Measurements from ENCODE around the gene CDKAL1.

CDKAL1 gene

DNA sequence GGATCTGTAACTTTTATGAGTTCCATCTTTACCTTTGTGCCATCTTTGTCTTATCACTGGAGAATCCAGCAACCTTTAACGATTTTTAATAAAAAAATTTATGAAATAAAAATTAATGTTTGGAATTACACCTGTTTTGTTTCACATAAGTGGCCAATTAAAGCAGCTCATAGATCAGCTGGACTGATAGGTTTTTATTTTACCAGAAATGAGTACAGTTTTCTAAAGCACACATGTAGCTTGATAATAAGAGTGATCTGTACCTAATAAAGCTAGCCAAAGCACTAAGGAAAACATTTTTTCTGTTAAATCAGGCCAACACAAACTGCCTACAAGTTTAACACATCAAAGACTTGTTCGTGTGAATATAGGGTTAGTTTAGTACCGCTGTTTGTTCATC lies 500.1 kb downstream of the CDKAL1 start:
- no peak overlapping the region for H3K4me3 ChIP-seq (ENCODE audit: low read depth, low read length)
- no peak for TF ChIP-seq CTCF (IDR thresholded peaks at IDR 0.05; ENCODE audit: insufficient read depth, low read length, missing control alignments)
- ChIA-PET POLR2A (interaction anchor here (1.0 kb wide), 1 partner anchor 554 kb away, joined by 3 read pairs; no protein-coding TSS in a partner anchor), CTCF (interaction anchor here (1.3 to 1.4 kb wide), 2 partner anchors 11 to 554 kb away, joined by 3 to 5 read pairs; no protein-coding TSS in a partner anchor)
- DNase-seq (ENCODE audit: low read depth, low spot score) = no peak

DNA sequence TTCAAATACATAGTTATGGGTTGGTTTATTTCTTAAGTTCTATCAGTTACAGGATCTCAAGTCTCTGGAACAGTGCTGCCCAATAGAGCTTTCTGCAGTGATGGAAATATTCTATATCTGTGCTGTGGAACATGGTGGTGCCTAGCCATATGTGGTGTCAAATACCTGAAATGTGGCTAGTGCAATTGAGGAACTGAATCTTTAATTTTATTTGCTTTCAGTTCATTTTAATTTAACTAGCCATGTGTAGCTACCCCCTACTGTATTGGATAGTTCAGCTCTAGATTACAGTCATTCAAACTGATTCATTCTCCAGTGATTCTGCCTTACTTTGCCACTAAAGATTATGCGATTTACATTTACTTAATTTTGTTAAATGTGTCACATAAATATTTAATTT lies 503.2 kb downstream of the CDKAL1 start:
- H3K4me3 ChIP-seq (ENCODE audit: low read depth, low read length) = no peak overlapping the region
- ChIA-PET CTCF (interaction anchor here (1.0 kb wide), 1 partner anchor 551 kb away, joined by 3 read pairs; no protein-coding TSS in a partner anchor), POLR2A (no interaction called here)
- DNase-seq (ENCODE audit: low read depth, low spot score) = no peak
- no peak for TF ChIP-seq CTCF (IDR thresholded peaks at IDR 0.05; ENCODE audit: insufficient read depth, low read length, missing control alignments)

DNA sequence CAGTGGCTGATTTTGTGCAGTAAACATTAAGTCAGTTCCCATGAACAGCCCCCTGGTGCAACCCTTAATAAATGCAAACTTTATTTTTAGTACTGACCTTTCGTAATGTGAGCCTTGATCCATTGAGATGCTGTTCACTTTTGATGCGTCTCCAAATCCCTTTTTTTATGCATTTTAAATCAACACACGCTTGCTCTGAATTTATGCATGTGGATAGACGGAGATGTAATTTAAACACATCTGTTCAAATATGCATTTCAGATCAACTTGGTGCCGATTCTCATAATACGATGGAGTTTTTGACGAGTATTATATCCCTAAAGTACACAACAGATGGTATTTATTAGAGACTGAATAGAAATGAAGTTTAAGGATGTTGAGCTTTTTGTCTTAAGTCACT lies 505.7 kb downstream of the CDKAL1 start:
- no peak overlapping the region for H3K4me3 ChIP-seq (ENCODE audit: low read depth, low read length)
- no peak for TF ChIP-seq CTCF (IDR thresholded peaks at IDR 0.05; ENCODE audit: insufficient read depth, low read length, missing control alignments)
- no peak for DNase-seq (ENCODE audit: low read depth, low spot score)
- ChIA-PET POLR2A (no interaction called here), CTCF (no interaction called here)

GRCh38 chr6:21045135-21045700 lies 511.0 kb downstream of the CDKAL1 start:
- CTCF ChIA-PET = interaction anchor here (1.4 kb wide), 1 partner anchor 11 kb away, joined by 5 read pairs; no protein-coding TSS in a partner anchor
- POLR2A ChIA-PET = no interaction called here
- no peak overlapping the region for H3K4me3 ChIP-seq (ENCODE audit: low read depth, low read length)
- DNase-seq (ENCODE audit: low read depth, low spot score) = no peak
- TF ChIP-seq CTCF (IDR thresholded peaks at IDR 0.05; ENCODE audit: insufficient read depth, low read length, missing control alignments) = no peak

DNA sequence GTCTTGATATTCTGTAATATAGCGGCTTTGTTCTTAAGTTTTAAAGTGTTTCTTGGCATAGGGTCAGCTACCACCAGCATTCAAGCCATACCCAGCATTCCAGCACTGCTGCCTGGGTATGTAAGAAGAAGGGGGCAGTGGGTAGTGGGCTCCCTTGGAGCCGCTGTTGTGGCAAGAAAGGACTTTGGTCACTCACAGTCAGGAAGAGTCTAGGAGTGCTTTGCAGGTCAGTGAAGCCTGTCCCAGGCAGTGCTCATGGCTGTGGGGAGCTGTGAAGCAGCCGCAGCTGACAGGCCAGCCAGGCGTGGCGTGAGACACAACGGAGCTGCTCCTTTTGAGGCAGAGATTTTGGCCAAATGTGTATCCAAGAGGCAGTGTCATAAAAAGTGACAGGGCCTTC lies 512.0 kb downstream of the CDKAL1 start:
- ChIA-PET POLR2A (no interaction called here), CTCF (interaction anchor here (1.4 kb wide), 1 partner anchor 12 kb away, joined by 5 read pairs; no protein-coding TSS in a partner anchor)
- no peak overlapping the region for H3K4me3 ChIP-seq (ENCODE audit: low read depth, low read length)
- no peak for DNase-seq (ENCODE audit: low read depth, low spot score)
- no peak for TF ChIP-seq CTCF (IDR thresholded peaks at IDR 0.05; ENCODE audit: insufficient read depth, low read length, missing control alignments)

DNA sequence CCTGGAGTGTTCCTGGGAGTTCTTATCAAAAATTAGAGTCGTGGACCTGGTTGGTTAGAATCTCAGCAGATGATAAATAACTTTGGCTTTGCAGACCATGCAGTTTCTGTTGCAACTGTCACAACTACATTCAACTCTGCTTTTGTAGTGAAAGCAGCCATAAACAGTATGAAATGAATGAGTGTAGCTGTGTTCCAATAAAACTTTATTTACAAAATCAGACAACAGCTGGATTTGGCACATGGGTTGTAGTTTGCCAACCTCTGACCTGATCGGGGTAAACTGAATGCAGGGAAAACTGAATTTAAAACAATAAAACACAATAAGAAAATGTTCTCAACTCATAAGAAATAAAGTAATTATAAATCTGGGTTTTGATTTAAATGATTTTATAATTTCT lies 513.8 kb downstream of the CDKAL1 start:
- no peak for TF ChIP-seq CTCF (IDR thresholded peaks at IDR 0.05; ENCODE audit: insufficient read depth, low read length, missing control alignments)
- CTCF ChIA-PET = no interaction called here
- DNase-seq (ENCODE audit: low read depth, low spot score) = no peak
- H3K4me3 ChIP-seq (ENCODE audit: low read depth, low read length) = no peak overlapping the region
- POLR2A ChIA-PET = no interaction called here
